CD4-positive, alpha-beta T cell treated with Interleukin-1 beta for 1 hour (primary cell): ENCODE measurements around the gene SETD7.
A peak's percentile ranks its signal among the peaks of the same experiment; 100 is the strongest.

Experiments
- DNase-seq, 2 donors: peaks; one replicate each; pipeline ENCODE4 v3.0.0-alpha.2; 2020 to 2022

SETD7 gene

DNA sequence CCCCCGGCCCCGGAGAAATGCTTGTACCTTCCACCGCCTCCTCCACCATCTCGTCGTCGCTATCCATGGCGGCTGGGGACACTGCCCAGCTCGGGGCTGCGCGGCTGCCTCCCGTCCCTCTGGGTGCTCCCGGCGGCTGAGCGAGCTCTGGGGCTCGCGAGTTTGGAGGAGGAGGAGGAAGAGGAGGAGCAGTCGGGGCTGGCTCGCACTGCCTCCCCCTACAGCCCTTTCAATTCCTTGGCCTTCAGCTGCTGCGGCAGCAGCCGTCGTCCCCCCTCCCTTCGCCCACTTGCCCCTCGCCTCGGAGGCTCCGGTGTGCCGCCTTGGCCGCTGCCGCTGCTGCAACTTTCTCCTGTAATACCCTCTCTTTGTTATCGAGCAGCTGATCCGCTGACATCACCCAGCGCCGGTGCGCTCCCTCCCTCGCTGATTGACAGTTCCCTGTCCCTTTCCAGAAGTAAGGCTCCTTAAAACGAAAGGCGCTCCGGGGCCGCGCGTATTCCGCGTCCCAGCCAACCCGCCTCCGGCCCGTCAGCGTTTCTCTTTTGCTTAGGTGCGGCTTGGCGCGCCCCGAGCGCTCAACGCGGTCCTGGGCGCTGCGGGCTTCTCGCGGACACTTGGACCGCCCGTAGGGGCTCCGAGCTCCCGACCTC is at the start of gene SETD7:
SETD7 (minus strand) TSS at position 149 of the 653 bp plus-strand sequence; CDS start at position 67, 82 bp downstream.
- DNase-seq: peak; percentile 59 to 68

GRCh38 chr4:139605516-139605915 is 49.5 kb upstream of the SETD7 start:
- no peak for DNase-seq

DNA sequence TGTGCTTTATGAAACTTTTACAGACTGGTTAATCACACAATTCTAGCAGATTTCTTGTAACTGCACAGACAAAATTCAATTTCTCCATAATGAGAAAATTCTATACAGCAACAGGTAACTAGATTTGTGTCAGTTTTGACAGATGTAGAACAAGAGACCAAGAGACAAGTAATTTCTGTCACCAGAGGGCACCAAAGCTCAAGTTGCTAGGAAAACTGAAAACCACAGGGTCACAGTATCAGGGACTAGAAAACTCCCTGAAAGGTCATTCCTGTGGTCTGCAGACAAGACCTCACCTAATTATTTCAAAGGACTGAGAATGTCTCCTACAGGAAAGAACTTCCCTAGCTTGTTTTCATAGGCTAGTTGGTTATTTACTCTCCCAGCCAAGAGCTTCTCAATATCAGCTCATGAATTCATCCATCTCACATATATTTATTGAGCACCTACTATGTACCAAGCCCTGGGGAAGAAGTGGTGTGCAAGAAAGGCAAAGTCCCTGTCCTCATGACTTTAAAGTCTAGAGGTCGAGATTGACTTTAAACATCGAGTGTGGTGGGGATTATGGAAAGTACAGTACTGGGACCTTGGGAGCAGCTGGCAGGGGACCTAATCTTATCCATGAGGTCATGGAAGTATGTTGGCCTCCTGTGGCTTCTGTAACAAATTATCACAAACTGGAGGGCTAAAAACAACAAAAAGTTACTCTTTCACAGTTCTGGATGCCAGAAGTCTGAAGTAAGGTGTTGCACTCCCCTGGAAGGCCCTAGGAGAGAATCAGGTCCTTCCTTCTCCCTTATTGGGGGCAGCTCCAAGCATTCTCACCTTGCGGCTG is 47.8 kb upstream of the SETD7 start:
- peak in 1 of 2 donors; percentile 54 for DNase-seq

- no peak for DNase-seq
These were observed 46.8 kb upstream of the SETD7 start for GRCh38 chr4:139602776-139603360.

DNA sequence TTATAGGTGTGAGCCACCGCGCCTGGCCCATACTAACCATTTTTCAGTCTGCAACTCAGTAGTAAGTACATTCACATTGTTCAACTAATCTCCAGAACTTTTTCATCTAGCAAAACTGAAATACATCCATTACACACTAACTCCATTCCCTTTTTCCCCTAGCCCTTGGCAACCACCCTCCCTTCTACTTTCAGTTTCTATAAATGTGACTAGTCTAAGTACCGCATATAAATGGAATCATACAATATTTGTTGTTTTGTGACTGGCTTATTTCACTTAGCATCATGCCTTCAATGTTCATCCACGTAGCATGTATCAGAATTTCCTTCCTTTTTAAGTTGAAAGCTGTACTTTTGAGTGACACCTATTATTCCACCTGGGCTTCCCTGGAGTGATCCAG is 44.6 kb upstream of the SETD7 start:
- no peak for DNase-seq

- DNase-seq: no peak
These were observed 43.8 kb upstream of the SETD7 start for GRCh38 chr4:139599594-139600374.

GRCh38 chr4:139599076-139599475 is 43.1 kb upstream of the SETD7 start:
- DNase-seq: no peak

GRCh38 chr4:139596684-139597279 is 40.8 kb upstream of the SETD7 start:
- DNase-seq: no peak

GRCh38 chr4:139596034-139596683 is 40.1 kb upstream of the SETD7 start:
- no peak for DNase-seq

DNA sequence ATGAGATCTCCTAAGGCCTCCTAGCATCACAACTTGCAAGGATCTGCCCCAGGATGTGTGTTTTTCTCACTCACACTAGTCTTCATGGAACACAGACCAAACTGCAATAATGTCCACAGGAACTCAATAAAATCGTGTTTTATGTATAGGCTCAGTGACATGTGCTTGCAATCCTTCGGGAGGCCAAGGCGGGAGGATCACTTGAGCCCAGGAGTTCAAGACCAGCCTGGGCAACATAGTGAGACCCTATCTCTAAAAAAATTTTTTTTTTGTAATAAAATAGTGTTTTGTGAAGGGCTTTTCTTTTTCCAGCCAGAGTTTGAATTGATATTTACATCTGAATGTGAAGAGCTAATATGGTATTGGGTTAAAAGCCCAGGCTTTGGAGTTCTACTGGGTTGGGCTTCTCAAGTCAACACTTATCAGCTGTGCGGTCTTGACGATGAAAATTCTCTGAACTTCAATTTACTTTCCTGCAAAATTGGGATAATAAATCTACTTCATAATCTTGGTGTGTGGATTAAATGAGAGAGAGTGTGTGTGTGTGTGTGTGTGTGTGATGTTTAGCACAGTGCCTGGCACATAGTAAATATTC is 38.7 kb upstream of the SETD7 start:
- no peak for DNase-seq

- no peak for DNase-seq
These were observed 37.1 kb upstream of the SETD7 start for GRCh38 chr4:139593091-139593564.

DNA sequence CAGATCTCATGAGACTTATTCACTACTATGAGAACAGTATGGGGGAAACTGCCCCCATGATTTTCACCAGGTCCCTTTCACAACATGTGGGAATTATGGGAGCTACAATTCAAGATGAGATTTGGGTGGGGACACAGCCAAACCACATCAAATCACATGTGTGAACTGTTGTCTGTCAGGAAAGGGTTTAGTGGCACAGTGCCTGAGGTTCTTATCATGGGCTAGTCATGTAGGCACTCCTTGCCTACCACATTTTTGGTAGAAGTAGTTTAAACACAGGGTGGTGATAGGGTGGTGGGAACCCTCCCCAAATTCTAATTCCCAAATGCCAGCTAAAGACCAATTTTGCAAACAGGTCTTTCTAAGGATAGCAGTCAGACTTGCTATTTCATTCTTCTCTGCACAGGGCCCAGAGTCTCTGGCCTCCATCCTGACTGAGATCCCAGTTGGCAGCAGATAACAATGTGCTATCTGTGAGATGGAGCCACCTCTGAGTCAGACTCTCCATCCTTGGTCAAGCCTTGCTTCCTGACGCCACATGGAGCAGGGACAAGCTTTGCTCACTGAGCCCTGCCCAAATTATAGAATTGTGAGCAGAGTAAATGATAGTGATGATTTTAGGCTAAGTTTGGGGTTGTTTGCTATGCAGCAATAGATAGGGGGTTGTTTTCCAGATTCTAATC is 33.5 kb upstream of the SETD7 start:
- no peak for DNase-seq

GRCh38 chr4:139587446-139587845 is 31.4 kb upstream of the SETD7 start:
- no peak for DNase-seq

GRCh38 chr4:139585473-139585872 is 29.5 kb upstream of the SETD7 start:
- no peak for DNase-seq

- no peak for DNase-seq
These were observed 28.8 kb upstream of the SETD7 start for GRCh38 chr4:139584784-139585183.

DNA sequence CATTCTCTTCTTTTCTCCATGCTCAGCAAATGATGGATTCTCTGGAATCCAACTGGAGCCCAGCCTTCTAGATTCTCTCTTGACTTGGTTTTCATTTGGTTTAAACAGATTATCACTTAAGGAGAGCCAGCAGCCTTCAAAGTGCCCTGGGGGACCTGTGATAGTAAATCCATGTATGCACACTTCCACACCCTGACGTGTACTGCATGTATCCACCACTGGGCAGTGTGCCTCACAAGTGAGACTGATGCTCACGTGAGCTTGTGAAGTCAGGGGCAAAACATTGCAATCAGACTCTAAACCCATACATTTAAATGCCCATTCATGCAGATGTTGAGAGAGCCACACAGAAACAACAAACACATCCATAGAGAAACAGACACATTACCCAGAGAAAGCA is 28.0 kb upstream of the SETD7 start:
- DNase-seq: no peak

GRCh38 chr4:139582044-139582443 is 26.0 kb upstream of the SETD7 start:
- DNase-seq: no peak

- DNase-seq: no peak
These were observed 25.1 kb upstream of the SETD7 start for GRCh38 chr4:139581096-139581495.

- DNase-seq: no peak
These were observed 20.2 kb upstream of the SETD7 start for GRCh38 chr4:139576219-139576618.

DNA sequence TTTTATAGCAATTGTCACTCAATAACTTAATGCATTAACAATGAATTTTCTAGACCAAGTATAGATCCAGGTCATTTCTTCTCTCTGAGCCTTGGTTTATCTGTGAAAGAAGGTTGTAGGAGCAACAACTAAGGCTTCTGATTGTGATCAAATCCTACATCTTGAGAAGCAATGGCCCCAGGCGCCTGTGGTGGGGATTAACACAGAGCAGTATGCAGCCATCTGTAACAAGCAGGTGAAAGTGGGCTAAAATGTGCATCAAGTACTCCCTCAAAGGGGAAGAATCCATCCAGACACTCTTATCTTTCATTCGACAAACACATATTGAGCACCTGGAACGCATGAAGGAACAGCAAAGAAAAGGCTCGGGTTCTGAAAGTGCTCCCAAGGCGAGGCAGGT is 19.1 kb upstream of the SETD7 start:
- DNase-seq: no peak

DNA sequence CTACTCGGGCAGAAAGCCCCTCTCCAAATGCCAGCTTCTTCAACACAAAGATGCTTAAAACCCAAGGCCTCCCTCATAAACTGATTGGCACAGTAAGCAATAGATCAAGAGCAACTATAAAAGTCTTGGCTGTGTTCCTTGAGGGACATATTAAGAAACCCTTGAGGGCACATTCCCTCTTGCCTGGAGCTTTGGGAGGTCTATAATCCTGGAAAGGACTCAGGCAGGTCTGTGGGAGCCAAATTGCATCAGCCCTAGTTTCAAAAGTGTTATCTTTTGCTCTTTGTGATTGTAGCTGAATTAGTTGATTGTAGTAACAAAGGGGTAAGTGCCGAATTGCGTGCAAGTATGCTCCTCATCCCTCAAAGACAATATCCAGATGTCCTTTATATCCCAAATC is 18.6 kb upstream of the SETD7 start:
- DNase-seq: no peak
